GM12873 (cell line): ENCODE results near the gene FIGN.
A peak's percentile ranks its signal among the peaks of the same experiment; 100 is the strongest.

ENCODE experiments used
- TF ChIP-seq, protein P1 (sequence below): IDR thresholded peaks from 2 replicates; pipeline ENCODE4 v1.5.1; 2012; ENCODE audit warnings: low read depth, mild to moderate bottlenecking, moderate library complexity, low read length, control low read depth; ENCODE audit not compliant: insufficient read depth; ENCODE audit errors: missing control alignments

Gene FIGN

DNA sequence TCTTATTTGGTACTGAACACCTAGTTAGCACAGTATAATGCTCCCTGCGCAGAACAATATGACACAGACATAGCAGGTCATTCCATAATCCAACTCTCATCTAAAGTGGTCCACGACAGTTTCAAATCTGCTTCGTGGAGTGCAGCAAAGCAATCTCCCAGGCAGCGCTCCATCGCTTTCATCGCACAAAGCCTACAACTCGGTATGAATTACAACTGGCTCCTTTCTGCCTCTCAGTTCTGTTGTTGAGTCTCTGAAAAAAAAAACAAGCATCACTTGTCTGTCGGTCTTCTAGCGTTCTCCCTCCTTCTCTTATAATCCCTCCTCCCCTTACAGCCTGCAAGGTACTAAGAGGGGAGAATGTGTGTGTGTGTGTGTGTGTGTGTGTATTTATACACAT lies 123.5 kb downstream of the FIGN start:
- TF ChIP-seq, protein P1, sequence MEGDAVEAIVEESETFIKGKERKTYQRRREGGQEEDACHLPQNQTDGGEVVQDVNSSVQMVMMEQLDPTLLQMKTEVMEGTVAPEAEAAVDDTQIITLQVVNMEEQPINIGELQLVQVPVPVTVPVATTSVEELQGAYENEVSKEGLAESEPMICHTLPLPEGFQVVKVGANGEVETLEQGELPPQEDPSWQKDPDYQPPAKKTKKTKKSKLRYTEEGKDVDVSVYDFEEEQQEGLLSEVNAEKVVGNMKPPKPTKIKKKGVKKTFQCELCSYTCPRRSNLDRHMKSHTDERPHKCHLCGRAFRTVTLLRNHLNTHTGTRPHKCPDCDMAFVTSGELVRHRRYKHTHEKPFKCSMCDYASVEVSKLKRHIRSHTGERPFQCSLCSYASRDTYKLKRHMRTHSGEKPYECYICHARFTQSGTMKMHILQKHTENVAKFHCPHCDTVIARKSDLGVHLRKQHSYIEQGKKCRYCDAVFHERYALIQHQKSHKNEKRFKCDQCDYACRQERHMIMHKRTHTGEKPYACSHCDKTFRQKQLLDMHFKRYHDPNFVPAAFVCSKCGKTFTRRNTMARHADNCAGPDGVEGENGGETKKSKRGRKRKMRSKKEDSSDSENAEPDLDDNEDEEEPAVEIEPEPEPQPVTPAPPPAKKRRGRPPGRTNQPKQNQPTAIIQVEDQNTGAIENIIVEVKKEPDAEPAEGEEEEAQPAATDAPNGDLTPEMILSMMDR: no peak

DNA sequence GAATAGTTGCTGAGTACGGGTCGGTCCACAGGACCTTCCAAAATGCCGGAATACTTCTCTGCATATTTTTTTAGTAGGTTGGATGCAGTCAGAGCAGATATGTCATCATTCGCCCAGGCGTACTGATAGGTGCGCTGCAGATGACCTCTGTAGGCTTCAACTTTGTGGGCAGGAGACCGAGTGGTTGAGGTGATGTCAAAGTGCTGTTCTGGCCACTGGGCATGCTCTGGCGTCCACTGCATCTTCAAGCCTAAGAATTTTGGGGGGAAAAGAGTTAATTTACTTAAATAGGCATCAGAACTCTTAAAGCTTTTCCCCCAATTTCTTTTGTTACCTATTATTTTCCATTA lies 124.3 kb downstream of the FIGN start:
- TF ChIP-seq, protein P1: no peak

- TF ChIP-seq, protein P1: peak; percentile 33
Observed at GRCh38 chr2:163610817-163611556, 124.8 kb downstream of the FIGN start.

DNA sequence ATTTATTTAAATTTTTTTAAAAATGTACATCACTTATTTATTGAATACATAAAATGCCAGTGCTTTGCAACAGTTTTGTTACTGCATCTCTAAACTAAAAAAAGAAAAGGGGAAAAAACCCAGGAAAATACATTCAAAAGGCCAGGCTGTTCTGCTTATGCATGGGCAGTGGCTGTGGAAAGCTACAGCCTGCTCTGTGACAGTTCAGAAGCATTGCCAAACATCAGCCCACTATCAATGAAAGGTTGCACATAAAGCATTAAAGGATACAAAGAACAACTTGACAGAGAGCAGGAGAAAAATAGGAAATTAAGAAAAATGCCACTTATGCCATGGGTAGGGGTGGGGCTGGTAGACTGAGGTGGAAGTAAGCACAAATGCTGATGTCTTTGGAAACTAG lies 128.2 kb downstream of the FIGN start:
- TF ChIP-seq, protein P1: no peak

DNA sequence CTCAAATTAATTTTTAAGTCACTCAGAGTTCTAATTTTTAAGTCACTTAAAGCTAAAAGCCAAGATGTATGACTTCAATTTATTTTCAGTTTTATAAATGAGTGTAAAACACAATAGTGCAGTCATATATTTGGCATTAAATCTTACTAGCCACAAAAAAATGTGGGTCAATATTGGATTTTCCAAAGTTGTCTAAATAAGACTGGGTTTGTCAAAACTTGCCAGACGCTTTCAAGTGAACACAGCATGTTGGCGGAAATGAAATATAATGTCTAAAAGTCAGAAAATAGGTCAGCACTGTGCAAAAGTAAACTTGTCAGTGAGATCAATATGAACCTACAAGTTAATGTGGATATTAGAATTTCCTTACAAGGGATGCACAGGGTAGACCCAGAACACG lies 128.9 kb downstream of the FIGN start:
- TF ChIP-seq, protein P1: no peak

GRCh38 chr2:163605779-163606178 lies 130.0 kb downstream of the FIGN start:
- TF ChIP-seq, protein P1: no peak

- TF ChIP-seq, protein P1: no peak
Observed at GRCh38 chr2:163604941-163605555, 130.8 kb downstream of the FIGN start.
